WTC11 (cell line): ENCODE results near the gene CIRBP. TPM values are rescaled to one million over a fixed set of nuclear protein-coding genes. Genes with fewer than 3 reads are reported as not detected.

Experiments used
- ATAC-seq: fragments of 200-7000 bp; cut with Tn5 transposase; 2 replicates; pipeline ENCODE4 v1.10.0; 2021; ENCODE audit warnings: mild to moderate bottlenecking, moderate library complexity
- CTCF ChIA-PET: fragments of 300-600 bp; sonication (Branson Sonifier 250); formaldehyde crosslinking; loops from one replicate; lab custom pipeline; 2021; ENCODE audit warnings: antibody characterized with exemption; lab: Charles Lee
- POLR2A ChIA-PET: fragments of 350-600 bp; sonication (Branson Sonifier 250); formaldehyde crosslinking; loops from one replicate; lab custom pipeline; 2021; ENCODE audit warnings: antibody characterized with exemption; lab: Charles Lee
- DNase-seq: peaks from one replicate; pipeline ENCODE4 v3.0.0; 2021; ENCODE audit warnings: low spot score
- H3K27ac Mint-ChIP-seq: 2 replicates; pipeline ENCODE4 v1.8.0; 2021; ENCODE audit warnings: mixed read lengths
- H3K27me3 Mint-ChIP-seq: 2 replicates; pipeline ENCODE4 v1.8.0; 2021; ENCODE audit warnings: low read depth, mild to moderate bottlenecking, moderate library complexity, mixed read lengths
- H3K36me3 Mint-ChIP-seq: 2 replicates; pipeline ENCODE4 v1.8.0; 2021; ENCODE audit warnings: mixed read lengths
- H3K4me1 Mint-ChIP-seq: 2 replicates; pipeline ENCODE4 v1.8.0; 2022; ENCODE audit warnings: mixed read lengths
- H3K4me3 Mint-ChIP-seq: 2 replicates; pipeline ENCODE4 v1.8.0; 2021; ENCODE audit warnings: mild to moderate bottlenecking, moderate library complexity, mixed read lengths
- H3K9me3 Mint-ChIP-seq: 2 replicates; pipeline ENCODE4 v1.8.0; 2021; ENCODE audit warnings: mixed read lengths
- GTF2I ChIP-seq: fragments of 250-450 bp; sonication (Bioruptor Pico); conservative IDR thresholded peaks from 2 replicates; pipeline ENCODE4 v1.4.0; 2021; ENCODE audit warnings: mild to moderate bottlenecking
- IRF2 ChIP-seq: sonication (generic); formaldehyde crosslinking; IDR thresholded peaks from 2 replicates; pipeline ENCODE4 v1.8.0; 2022; ENCODE audit warnings: low read depth, missing genetic modification reagents, borderline replicate concordance
- JUN ChIP-seq: sonication (generic); formaldehyde crosslinking; IDR thresholded peaks from 2 replicates; pipeline ENCODE4 v1.8.0; 2023; ENCODE audit warnings: mild to moderate bottlenecking, missing genetic modification reagents
- ZNF232 ChIP-seq: sonication (generic); formaldehyde crosslinking; IDR thresholded peaks from 2 replicates; pipeline ENCODE4 v1.8.0; 2022; ENCODE audit warnings: mild to moderate bottlenecking, missing genetic modification reagents
- total RNA-seq: library from RNA; stranded (reverse); gene quantifications from 3 replicates; pipeline ENCODE4 v1.2.3, GENCODE V29; 2021
- TF ChIP-seq, protein P1 (sequence below): sonication (generic); formaldehyde crosslinking; conservative IDR thresholded peaks from 2 replicates; pipeline ENCODE4 v1.8.1; 2023; ENCODE audit warnings: mild to moderate bottlenecking, low read depth, missing genetic modification reagents, moderate library complexity

Gene CIRBP
- total RNA-seq, 1 experiment from 2014 or later = 298 TPM

- H3K36me3 Mint-ChIP-seq = no peaks in the 10 kb centered on the region
- ChIA-PET CTCF (interaction anchor here (0.9 to 1.0 kb wide), 2 partner anchors 9 to 10 kb away, joined by 3 to 6 read pairs; no protein-coding TSS in a partner anchor), POLR2A (no interaction called here)
- H3K9me3 Mint-ChIP-seq = no peaks in the 10 kb centered on the region
- no peak overlapping the region for H3K27ac Mint-ChIP-seq
- ATAC-seq = no peak
- DNase-seq = no peak
- no peaks in the 10 kb centered on the region for H3K4me1 Mint-ChIP-seq
- TF ChIP-seq GTF2I = 0 out of 2 replicates have a peak, but pooled peaks have one; percentile 13
- no peak for TF ChIP-seq IRF2 (CRISPR knock-in tag)
- TF ChIP-seq JUN = no peak
- no peak for TF ChIP-seq ZNF232
- TF ChIP-seq, protein P1, sequence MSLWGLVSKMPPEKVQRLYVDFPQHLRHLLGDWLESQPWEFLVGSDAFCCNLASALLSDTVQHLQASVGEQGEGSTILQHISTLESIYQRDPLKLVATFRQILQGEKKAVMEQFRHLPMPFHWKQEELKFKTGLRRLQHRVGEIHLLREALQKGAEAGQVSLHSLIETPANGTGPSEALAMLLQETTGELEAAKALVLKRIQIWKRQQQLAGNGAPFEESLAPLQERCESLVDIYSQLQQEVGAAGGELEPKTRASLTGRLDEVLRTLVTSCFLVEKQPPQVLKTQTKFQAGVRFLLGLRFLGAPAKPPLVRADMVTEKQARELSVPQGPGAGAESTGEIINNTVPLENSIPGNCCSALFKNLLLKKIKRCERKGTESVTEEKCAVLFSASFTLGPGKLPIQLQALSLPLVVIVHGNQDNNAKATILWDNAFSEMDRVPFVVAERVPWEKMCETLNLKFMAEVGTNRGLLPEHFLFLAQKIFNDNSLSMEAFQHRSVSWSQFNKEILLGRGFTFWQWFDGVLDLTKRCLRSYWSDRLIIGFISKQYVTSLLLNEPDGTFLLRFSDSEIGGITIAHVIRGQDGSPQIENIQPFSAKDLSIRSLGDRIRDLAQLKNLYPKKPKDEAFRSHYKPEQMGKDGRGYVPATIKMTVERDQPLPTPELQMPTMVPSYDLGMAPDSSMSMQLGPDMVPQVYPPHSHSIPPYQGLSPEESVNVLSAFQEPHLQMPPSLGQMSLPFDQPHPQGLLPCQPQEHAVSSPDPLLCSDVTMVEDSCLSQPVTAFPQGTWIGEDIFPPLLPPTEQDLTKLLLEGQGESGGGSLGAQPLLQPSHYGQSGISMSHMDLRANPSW (CRISPR knock-in tag) = no peak
- peak overlapping the region; percentile 30 for H3K4me3 Mint-ChIP-seq
- peaks cover 4% of the 10 kb centered on the region; the same call in 1 of the 2 replicates for H3K27me3 Mint-ChIP-seq
Observed at GRCh38 chr19:1324249-1324805, 55.2 kb downstream of the CIRBP start.

Other genes starting within 250 kb of the CIRBP start
- 176 to 202 TPM (median 191 TPM) in 3 replicates for gene TMEM259, start 248.2 kb upstream of the CIRBP start, total RNA-seq
- not detected in 3 replicates for gene RNU6-2, start 247.8 kb upstream of the CIRBP start, total RNA-seq
- gene CNN2, start 242.7 kb upstream of the CIRBP start, total RNA-seq = 387 to 391 TPM (median 390 TPM) in 3 replicates
- gene ABCA7, start 229.2 kb upstream of the CIRBP start, total RNA-seq = 40.3 to 45.0 TPM (median 41.3 TPM) in 3 replicates
- gene ARHGAP45, start 202.2 kb upstream of the CIRBP start, total RNA-seq = 40.9 to 46.4 TPM (median 44.1 TPM) in 3 replicates
- gene POLR2E, start 174.0 kb upstream of the CIRBP start, total RNA-seq = 275 to 291 TPM (median 287 TPM) in 3 replicates
- gene GPX4, start 165.3 kb upstream of the CIRBP start, total RNA-seq = 363 to 377 TPM (median 368 TPM) in 3 replicates
- gene SBNO2, start 95.1 kb upstream of the CIRBP start, total RNA-seq = 40.7 to 57.3 TPM (median 48.0 TPM) in 3 replicates
- gene STK11, start 63.6 kb upstream of the CIRBP start, total RNA-seq = 106 to 112 TPM (median 106 TPM) in 3 replicates
- 21.9 to 23.6 TPM (median 23.4 TPM) in 3 replicates for gene CBARP, start 31.3 kb upstream of the CIRBP start, total RNA-seq
- gene ATP5F1D, start 27.6 kb upstream of the CIRBP start, total RNA-seq = 262 to 277 TPM (median 270 TPM) in 3 replicates
- gene MIDN, start 20.7 kb upstream of the CIRBP start, total RNA-seq = 189 to 190 TPM (median 189 TPM) in 3 replicates
- 59.4 to 65.9 TPM (median 65.7 TPM) in 3 replicates for gene FAM174C, start 6.2 kb downstream of the CIRBP start, total RNA-seq
- 11.4 to 14.2 TPM (median 12.6 TPM) in 3 replicates for gene EFNA2, start 16.5 kb downstream of the CIRBP start, total RNA-seq
- gene NDUFS7, start 114.6 kb downstream of the CIRBP start, total RNA-seq = 136 to 149 TPM (median 139 TPM) in 3 replicates
- gene GAMT, start 132.2 kb downstream of the CIRBP start, total RNA-seq = 27.7 to 33.6 TPM (median 28.9 TPM) in 3 replicates
- gene DAZAP1, start 138.3 kb downstream of the CIRBP start, total RNA-seq = 338 to 360 TPM (median 339 TPM) in 3 replicates
- 1,932 to 2,169 TPM (median 2,158 TPM) in 3 replicates for gene RPS15, start 169.1 kb downstream of the CIRBP start, total RNA-seq
- 1.0 to 1.4 TPM (median 1.1 TPM) in 3 replicates for gene APC2, start 180.8 kb downstream of the CIRBP start, total RNA-seq
- 56.5 to 65.7 TPM (median 60.4 TPM) in 3 replicates for gene C19orf25, start 209.9 kb downstream of the CIRBP start, total RNA-seq
- gene PCSK4, start 221.0 kb downstream of the CIRBP start, total RNA-seq = 18.6 to 22.4 TPM (median 21.5 TPM) in 3 replicates
- 17.0 to 19.5 TPM (median 19.1 TPM) in 3 replicates for gene REEP6, start 221.8 kb downstream of the CIRBP start, total RNA-seq
- gene ADAMTSL5, start 243.7 kb downstream of the CIRBP start, total RNA-seq = 0.55 to 1.9 TPM (median 1.5 TPM) in 3 replicates